AG20443 (cell line): ENCODE results near the gene TERF2IP.

ENCODE experiments used
- DNase-seq: peaks from one replicate; pipeline ENCODE4 v3.0.0; 2012; ENCODE audit warnings: low spot score, mixed read lengths

The TERF2IP gene

DNA sequence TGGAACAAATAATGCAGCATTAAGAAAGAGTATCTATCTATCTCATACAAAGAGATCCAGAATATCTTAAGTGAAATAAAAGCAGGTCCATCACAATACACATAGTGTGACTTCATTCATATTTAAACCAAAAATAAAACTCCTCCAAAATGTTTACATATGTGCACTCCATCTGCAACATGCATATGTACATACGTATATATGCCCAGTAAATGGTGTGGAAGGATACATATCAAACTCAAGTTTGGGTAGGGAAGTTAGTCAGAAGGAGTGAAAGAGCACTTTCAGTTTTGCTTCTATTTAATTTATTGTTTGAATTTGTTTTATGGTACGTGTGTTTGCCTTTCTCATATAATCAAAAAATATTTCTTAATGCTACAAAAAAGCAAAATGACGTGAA lies 12.5 kb upstream of the TERF2IP start:
- DNase-seq = no peak

DNA sequence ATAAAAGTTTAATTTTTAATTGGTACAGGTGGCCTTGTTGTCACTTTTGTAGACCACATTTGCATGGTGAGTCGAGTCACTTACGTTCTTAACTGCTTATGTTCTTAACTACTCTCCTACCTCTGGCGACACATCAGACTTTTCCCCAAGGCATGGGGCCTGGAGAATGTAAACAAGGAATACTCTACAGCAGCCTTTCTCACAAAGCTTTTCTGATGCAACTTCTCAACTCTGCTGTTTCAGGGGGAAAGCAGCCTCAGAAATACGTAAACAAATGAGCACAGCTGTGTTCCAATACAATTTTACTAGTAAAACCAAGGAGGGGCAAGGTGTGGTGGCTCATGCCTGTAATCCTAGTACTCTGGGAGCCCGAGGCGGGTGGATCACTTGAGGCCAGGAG lies 7.0 kb upstream of the TERF2IP start:
- DNase-seq = no peak

DNA sequence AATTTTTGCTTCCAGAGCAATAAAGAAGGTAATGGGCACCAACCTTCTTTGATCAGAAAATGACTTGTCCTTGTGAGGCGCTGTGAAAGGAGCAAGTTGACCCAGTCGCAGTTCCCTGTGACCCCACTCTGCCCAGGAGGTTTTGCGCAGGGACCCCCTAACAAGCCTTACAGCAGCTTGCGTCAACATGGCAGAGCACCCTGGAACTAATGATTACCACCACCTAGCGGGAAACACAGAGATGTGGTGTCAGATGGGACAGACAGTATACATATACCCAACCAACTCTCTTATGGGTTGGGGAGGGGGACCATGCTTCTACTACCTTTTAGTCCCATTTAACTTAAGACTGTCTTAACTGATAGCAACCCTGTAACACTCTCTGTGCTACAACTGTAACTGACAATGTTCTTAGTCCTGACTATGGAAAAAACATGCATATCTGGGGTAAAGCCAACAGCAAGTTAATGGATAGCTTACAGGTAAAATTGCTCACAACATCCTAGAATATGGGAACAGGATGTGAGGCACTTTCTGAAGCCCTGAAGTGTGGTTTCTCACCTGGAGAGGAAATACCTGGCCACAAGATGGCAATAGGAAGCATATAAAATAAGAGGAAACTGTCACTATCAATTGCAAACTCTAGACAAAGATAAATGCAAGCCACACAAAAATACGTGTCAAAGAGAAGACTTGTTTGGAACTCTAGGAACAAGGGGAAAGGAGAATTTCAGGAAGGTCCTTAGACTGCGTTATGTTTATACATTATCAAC lies 3.1 kb upstream of the TERF2IP start:
- DNase-seq = no peak

DNA sequence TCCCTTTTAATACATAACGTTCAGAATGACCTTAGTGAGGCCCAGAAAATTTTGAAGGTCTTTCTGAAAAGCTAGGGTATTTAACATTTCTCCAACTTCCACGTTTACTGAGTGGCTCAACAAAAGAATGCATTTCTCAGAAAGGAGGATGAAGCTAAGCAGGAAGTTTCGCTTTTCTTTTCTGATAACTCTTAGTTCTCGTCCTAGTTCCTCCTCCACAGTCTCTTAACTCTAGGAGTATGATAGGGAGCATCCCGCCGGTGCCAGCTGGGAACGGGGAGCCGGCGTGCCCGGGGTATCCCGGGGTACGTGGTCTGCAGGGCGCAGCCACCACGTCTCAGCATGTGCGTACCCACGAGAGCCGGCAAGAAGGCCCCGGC lies 471 bp upstream of the TERF2IP start:
- DNase-seq = no peak

DNA sequence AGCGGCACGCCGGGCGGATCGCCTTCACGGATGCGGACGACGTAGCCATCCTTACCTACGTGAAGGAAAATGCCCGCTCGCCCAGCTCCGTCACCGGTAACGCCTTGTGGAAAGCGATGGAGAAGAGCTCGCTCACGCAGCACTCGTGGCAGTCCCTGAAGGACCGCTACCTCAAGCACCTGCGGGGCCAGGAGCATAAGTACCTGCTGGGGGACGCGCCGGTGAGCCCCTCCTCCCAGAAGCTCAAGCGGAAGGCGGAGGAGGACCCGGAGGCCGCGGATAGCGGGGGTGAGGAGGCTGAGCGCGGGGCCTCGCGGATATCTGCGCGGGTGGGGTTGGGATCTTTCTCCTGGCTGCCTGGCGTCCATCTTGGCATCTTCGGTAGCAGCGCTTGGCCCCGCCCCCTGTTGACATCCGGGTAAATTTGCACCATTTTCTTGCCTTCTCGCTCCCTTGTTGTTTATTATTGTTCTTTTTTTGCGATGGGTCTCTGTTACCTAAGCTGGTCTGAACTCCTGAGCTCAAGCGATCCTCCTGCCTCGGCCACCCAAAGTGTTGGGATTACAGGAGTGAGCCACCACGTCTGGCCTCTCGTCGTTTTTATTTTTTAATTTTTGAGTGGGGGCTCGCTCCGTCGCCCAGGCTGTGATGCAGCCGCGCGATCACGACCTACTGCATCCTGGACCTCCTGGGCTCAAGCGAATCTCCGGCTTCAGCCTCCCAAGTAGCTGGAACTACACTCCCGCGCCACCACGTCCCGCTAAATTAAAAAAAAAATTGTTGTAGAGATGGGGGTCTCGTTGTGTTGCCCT lies 898 bp downstream of the TERF2IP start:
- DNase-seq = peak; percentile 84

DNA sequence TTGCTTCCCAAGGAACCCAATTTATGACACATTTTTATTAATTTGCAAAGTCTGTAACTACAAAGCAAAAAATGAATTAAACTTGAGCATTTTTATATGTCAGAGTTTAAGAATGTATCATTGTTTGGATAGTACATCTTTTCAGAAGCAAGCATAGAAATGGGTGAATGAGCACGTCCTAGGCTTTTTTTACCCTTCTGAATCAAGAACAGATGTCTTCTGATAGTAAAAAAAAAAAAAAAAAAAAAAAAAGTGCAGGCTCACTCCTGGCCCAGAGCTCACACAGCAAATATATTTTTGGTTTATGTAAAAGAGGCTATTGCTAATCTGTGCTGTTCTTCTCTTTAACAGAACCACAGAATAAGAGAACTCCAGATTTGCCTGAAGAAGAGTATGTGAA lies 6.3 kb downstream of the TERF2IP start:
- DNase-seq = peak; percentile 69

DNA sequence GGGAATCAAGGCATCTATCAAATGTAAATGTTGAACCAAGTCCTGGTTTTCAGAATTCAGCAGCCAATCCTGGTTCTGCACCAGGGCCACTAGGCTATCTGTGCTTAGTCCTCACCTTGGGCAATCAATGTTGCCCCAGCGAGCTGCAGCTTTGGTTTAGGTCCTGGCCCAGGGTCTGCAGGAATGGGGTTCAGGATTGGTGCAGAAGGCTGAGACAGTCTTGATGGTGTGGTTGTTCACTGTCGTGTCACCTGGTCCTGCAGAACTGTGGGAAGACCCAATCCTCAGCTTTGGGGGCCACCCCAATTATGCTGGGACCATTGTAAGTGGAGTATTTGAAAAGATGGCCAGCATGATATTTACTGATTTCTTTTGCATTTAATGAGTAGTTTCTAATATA lies 10.6 kb downstream of the TERF2IP start:
- DNase-seq = no peak

DNA sequence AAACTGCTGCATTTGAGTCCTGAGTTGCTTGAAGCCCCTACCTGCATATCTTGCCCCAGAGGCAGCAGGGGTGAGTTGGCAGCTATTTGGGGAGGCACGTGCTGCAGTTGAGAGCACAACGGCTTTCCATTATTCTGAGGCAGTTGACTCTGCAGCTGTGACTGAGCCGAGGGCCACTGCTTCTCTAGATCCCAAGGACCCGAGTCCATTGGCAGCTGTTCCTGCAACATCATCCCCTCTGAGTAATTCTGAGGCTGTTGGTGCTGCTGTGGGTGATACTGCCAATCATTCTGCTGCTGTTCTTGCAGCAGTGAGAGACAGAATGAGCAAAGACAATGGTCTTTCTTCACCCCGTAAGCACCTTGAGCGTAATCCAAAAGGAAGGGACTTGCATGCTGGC lies 12.7 kb downstream of the TERF2IP start:
- DNase-seq = no peak

DNA sequence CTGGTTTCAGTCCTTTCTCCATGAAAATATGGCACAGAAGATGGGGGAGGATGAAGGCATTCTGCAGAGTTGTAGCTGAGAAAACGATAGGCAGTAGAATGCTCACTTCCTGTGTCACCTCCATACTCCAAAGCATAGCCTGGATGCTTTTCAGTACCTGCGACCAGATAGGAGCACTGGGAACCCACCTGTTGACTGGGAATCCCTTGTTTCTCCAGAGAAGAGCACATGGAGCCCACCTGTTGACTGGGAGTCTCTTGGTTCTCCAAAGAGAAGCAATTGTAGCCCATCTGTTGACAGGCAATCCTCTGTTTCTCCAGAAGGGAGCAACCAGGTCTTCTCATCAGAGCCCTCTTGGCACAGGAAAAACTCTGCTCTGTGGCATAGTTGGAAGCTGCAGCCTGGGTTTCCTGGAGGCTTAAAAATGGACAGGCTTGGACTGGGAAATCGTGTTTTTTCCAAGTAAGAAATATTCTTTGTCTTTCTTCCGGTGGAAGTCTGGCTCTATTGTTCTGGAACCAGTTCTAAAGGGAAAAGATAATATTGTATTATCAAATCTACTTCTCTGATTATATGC lies 13.2 kb downstream of the TERF2IP start:
- no peak for DNase-seq

DNA sequence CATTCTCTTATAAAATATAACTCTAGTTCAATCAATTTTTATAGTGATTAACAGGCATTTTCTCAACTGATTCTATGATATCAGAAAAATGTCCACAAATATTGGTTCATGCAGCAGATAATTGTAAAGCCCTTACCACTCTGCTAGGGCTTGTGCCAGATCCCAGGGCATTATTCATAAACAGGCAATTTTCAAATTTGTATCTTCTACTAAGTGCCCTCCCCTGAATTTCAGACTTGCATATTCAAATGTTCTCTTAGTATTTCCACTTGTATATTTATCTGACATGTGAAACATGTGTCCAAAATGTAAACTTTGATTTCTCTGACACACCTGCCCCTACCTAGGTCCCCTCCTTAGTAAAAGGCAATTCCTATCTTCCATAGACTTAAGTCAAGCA lies 19.9 kb downstream of the TERF2IP start:
- no peak for DNase-seq

DNA sequence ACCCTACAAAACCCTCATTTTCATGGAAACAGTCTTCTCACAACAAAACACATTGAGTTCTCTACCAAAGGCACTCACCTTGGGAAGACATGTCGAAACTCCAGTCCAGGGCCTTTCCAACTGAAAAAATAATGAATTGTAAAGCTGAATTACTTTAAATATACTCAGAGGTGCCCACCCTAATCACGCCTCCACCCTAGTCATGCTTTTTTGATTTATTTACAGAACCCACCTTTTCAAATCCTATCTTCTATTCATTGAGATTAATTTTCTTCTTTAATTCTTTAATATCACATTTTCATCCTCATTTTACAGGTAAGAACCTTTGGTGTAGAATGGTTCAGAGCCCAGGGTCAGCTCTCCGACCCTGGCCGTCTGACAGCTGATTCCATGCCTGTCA lies 29.3 kb downstream of the TERF2IP start, which contains the start of gene CPHXL2:
TSS of gene CPHXL2 (minus strand) at position 101 of the 400 bp plus-strand sequence. CDS start at position 91, 10 bp downstream.
- no peak for DNase-seq

DNA sequence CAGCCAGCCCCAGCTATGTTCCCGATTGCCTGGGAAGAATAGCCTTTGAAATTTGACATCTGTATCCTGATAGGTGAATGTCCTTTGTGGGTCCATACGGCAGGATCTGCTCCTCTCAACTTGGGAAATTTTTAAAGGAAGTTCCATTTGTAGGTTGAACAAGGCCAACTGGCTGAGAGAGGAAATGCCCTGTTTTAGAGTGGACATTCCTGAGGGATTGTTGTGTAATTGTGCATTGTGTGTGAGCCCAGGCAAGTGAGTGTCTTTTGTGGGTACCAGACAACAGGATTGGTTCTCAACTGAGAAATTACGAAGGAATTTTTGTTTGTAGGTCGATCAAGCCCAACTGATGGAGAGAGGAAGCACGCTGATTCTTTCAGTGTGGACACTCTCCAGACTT lies 31.8 kb downstream of the TERF2IP start:
- DNase-seq = no peak

DNA sequence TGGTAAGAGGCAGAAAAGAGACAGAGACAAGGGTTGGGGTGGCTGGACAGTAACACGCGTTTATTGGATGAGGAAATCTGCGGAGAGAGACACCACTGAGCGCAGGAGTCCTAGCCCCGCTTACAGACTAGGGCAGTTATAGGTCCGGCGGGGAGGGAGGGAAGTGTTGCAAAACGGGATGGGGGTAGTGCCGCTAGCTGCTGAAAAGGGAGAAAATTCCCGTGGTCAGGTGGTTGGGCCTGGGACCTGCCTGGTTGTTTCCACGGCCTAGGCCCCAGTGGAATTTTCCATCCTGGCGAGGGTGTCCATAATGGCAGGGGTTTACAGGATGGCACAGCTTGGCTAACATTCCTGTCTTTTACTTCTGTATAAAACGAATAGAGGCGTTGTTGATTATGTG lies 34.7 kb downstream of the TERF2IP start:
- no peak for DNase-seq

DNA sequence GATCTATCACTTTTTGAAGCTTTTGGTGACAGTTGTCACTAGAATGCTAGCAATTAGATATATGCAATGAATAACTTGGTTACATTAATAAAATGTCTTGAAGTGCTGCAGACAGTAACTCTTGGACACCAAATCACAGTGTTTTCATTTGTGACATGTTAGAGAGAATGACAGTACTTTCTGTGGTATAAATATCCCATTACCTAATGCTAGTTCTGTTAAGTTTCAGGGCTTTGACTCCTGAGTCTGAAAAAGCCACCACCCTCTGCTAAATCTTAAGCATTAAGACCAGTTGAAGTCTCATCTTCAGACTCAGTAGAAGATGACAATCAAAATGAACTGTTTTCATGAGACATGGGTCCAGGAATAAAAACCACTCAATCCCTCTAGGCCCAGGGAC lies 39.8 kb downstream of the TERF2IP start:
- no peak for DNase-seq

DNA sequence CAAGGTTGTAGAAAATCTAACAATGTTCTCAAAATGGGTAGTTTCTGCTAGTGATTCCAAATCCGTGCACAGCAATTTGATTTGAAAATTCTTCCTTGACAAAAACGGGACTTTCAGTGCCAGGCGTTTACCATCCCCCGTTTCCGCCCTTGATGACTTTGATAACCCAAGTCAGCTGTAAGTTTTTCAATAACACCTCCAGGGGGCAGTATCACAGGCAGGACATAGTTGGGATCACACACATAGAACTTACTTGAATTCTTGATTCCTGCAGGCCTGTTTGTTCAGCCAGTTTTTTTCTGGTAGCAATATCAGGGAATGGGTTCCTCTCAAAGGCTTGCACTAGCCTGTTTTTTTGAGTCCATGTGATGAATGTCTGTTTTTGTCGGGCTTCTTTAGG lies 48.1 kb downstream of the TERF2IP start:
- no peak for DNase-seq

DNA sequence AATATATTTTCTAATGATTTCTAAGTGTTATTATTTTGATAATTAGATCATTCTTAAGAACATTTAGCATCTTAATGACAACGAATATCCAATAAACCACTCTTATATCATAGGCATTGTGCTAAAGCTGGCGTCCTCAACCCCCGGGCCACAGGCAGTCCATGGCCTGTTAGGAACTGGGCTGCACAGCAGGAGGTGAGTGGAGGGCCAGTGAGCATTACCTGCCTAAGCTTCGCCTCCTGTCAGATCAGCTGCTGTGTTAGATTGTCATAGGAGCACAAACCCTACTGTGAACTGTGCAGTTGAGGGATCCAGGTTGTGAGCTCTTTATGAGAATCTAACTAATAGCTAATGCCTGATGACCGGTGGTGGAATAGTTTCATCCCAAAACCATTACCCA lies 50.0 kb downstream of the TERF2IP start:
- no peak for DNase-seq

DNA sequence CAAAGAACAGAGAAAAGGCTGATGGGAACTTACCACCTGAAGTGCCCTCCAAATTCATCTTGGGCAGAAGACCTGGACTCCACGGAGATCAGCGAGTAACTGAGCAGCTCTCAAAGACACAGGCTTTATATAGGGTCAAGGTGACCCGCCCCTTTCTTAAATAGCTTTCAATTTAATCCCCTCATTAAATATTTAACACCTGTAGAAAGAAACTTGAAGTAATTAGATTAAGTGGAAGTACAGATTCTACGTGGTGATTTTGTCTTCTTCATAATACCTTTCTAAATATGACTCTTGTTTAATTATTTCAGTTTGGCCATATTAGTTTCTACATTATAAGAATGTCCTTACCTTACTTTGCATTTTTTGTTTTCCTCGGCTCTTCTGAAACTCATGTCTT lies 53.8 kb downstream of the TERF2IP start, which contains the start of gene DUXB:
TSS of gene DUXB (minus strand) at position 101 of the 400 bp plus-strand sequence. CDS start at position 58, 43 bp downstream.
- DNase-seq = no peak

DNA sequence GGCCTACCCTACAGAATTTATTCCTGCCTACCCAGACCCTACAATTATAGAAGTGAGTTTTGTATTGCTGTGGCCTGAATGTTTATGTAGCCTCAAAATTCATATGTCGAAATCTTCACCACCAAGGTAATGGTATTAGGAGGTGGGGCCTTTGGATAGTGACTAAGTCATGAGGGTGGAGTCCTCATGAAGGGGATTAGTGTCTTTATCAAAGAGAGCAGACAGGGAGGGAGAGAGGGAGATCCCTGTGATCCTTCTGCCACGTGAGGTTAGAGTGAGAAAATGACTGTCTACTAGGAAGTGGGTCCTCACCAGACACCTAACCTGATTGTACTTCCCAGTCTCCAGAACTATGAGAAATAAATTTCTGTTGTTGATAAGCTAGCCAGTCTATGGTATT lies 54.7 kb downstream of the TERF2IP start:
- no peak for DNase-seq

DNA sequence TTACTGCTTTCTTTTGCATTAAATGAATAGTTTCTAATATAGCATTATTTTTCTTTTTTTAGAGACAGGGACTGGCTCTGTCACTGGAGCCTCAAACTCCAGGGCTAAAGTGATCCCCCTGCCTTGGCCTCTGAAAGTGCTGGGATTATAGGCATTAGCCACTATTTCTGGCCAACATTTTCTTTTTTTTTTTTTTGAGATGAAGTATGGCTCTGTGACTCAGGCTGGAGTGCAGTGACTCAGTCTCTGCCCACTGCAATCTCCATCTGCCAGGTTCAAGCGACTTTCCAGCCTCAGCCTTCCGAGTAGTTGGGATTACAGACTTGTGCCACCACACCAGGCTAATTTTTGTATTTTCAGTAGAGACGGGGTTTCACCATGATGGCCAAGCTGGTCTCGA lies 55.7 kb downstream of the TERF2IP start:
- DNase-seq = no peak
